Esophagus squamous epithelium (tissue), 4 donors: ENCODE data around the gene RGS12.

Experiments
- CTCF ChIP-seq, 6 experiments: fragments of 450-650 bp in 4 of 6; fragments of 200-600 bp in 2 of 6; sonication (generic) in 2 of 6; IDR thresholded peaks; one replicate each; pipeline ENCODE4 v1.5.1; 2016 to 2019; ENCODE audit warnings: antibody characterized with exemption in 6 of 6, mild to moderate bottlenecking in 4 of 6, moderate library complexity in 4 of 6
- POLR2A ChIP-seq, 4 donors: fragments of 450-650 bp; IDR thresholded peaks; one replicate each; pipeline ENCODE4 v1.6.1; 2017; ENCODE audit warnings: antibody characterized with exemption in 4 of 4, mild to moderate bottlenecking in 4 of 4, moderate library complexity in 3 of 4

GRCh38 chr4:3303923-3304710, 11.3 kb downstream of the RGS12 start:
- TF ChIP-seq CTCF (IDR thresholded peaks at IDR 0.05) (no peak), POLR2A (IDR thresholded peaks at IDR 0.05) (no peak)
